Measurements from ENCODE around the gene DNASE2. TPM values are rescaled to one million over a fixed set of nuclear protein-coding genes. Genes with fewer than 3 reads are reported as not detected.
"Not testable (repeated sequence)": the region's sequence is repeated elsewhere in the genome, so short reads cannot be mapped to it uniquely, and the experiment has no call there.

The DNASE2 gene
- 10 to 100 TPM; 32.5 to 34.2 TPM for total RNA-seq

- Mint-ChIP-seq H3K4me1 (no peaks in the 10 kb centered on the region), H3K27me3 (no peaks in the 10 kb centered on the region), H3K27ac (peak within 1 kb of the TSS; percentile 84), H3K9me3 (no peaks in the 10 kb centered on the region), H3K4me3 (peak within 1 kb of the TSS; percentile 90), H3K36me3 (ENCODE audit: low read depth) (peaks cover 22% of the 10 kb centered on the region)
- peak; percentile 86 for ATAC-seq (replicated peaks)
Observed at GRCh38 chr19:12881172-12881808, at the start of gene DNASE2. DNASE2 (minus strand) TSS chr19:12881449; CDS start chr19:12881375, 74 bp downstream.

- no peak for ATAC-seq (replicated peaks)
- Mint-ChIP-seq H3K9me3 (no peaks in the 10 kb centered on the region), H3K36me3 (ENCODE audit: low read depth) (peaks cover 87% of the 10 kb centered on the region), H3K4me3 (no peak overlapping the region), H3K27me3 (no peaks in the 10 kb centered on the region), H3K27ac (no peak overlapping the region), H3K4me1 (peaks cover 23% of the 10 kb centered on the region)
Observed at GRCh38 chr19:12930002-12930645, 48.9 kb upstream of the DNASE2 start.

DNA sequence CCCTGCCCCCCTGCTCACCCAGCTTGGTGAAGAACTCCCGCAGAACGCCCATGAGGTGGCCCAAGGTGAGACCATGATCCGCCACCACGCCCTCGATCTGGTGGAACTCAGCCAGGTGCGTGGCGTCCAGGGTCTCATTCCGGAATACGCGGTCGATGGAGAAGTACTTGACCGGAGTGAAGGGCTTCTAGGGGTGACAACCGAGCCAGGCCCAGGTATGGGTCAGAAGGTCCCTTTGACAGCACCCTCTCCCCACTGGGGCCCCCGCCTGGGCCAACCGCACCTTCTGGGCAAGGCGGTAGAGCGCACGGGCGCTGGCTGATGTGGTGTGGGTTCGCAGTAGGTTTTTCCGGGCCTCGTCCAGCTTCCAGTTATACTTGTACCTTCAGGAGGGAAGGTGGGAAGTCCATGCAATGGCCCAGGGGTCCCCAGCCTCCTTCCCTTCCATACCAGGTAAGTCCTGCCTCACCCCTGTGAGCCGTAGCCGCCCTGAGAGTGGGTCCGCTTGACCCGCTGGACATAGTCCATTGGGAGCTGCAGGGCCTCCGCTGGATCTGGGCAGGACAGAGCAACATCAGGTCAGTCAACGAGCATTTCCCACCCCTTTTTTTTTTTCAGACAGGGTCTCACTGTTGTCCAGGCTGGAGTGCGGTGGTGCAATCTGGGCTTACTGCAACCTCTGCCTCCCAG, 43.5 kb upstream of the DNASE2 start:
- H3K27ac Mint-ChIP-seq = no peak overlapping the region
- no peak for ATAC-seq (replicated peaks)
- H3K27me3 Mint-ChIP-seq = no peaks in the 10 kb centered on the region
- no peaks in the 10 kb centered on the region for H3K9me3 Mint-ChIP-seq
- peaks cover 77% of the 10 kb centered on the region for H3K36me3 Mint-ChIP-seq (ENCODE audit: low read depth)
- H3K4me1 Mint-ChIP-seq = peaks cover 9% of the 10 kb centered on the region
- no peak overlapping the region for H3K4me3 Mint-ChIP-seq

DNA sequence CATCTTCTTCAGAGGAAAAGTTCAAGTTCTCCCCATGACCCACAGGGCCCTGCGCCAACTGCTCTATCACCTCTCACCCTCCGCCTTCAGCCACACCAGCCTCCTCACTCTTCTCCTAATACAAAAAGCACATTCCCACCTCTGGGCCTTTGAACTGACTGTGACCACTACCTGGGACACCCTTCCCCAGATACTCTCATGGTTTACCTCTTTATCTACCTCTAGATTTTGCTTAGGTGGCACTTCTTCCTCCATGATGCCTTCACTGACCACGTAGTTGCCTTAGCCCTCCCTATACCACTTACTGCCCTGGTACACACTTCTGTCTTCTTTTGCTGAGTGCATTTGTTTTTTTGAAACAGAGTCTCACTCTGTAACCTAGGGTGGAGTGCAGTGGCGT, 41.7 kb upstream of the DNASE2 start:
- no peak overlapping the region for H3K4me3 Mint-ChIP-seq
- no peak for ATAC-seq (replicated peaks)
- H3K36me3 Mint-ChIP-seq (ENCODE audit: low read depth) = peaks cover 67% of the 10 kb centered on the region
- H3K27ac Mint-ChIP-seq = no peak overlapping the region
- H3K9me3 Mint-ChIP-seq = no peaks in the 10 kb centered on the region
- H3K4me1 Mint-ChIP-seq = peaks cover 8% of the 10 kb centered on the region
- no peaks in the 10 kb centered on the region for H3K27me3 Mint-ChIP-seq

DNA sequence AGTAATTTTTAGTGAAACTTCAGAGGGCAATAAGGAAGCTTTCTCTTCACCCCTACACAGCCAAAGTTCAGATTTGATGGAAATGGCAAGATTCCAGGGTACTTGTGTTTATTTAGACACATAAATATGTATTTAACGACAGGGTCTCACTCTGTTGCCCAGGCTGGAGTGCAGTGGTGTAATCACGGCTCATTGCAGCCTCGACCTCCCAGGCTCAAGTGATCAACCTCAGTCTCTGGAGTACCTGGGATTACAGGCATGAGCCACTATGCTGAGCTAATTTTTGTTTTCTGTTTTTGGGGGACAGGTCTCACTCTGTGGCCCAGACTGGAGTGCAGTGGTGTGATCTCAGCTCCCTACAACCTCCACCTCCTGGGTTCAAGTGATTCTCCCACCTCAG, 39.8 kb upstream of the DNASE2 start:
- Mint-ChIP-seq H3K36me3 (ENCODE audit: low read depth) (peaks cover 48% of the 10 kb centered on the region), H3K4me3 (no peak overlapping the region), H3K9me3 (no peaks in the 10 kb centered on the region), H3K27ac (no peak overlapping the region), H3K27me3 (no peaks in the 10 kb centered on the region), H3K4me1 (peaks cover 8% of the 10 kb centered on the region)
- ATAC-seq (replicated peaks) = no peak

GRCh38 chr19:12918253-12918652, 37.0 kb upstream of the DNASE2 start:
- Mint-ChIP-seq H3K27ac (peak overlapping the region; percentile 89), H3K4me3 (peak overlapping the region; percentile 77), H3K27me3 (no peaks in the 10 kb centered on the region), H3K9me3 (no peaks in the 10 kb centered on the region), H3K4me1 (peaks cover 16% of the 10 kb centered on the region), H3K36me3 (ENCODE audit: low read depth) (peaks cover 20% of the 10 kb centered on the region)
- ATAC-seq (replicated peaks) = no peak

DNA sequence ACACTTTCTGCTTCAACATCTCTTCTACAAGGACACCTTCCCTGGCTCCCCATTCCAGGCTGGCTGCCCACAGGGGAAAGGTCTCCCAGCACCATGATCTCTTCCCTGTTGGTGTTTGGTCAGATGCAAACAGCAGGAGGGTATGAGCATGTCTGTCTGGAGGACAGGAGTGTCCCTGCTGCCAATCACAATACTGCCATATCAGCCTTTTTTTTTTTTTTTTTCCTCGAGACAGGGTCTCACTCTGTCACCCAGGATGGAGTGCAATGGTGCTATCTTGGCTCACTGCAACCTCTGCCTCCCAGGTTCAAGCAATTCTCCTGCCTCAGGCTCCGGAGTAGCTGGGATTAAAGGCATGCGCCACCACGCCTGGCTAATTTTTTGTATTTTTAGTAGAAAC, 34.6 kb upstream of the DNASE2 start:
- not testable (repeated sequence) for H3K9me3 Mint-ChIP-seq; H3K36me3 Mint-ChIP-seq (ENCODE audit: low read depth); H3K27me3 Mint-ChIP-seq; ATAC-seq (replicated peaks); H3K27ac Mint-ChIP-seq; H3K4me3 Mint-ChIP-seq
- H3K4me1 Mint-ChIP-seq = peaks cover 16% of the 10 kb centered on the region

DNA sequence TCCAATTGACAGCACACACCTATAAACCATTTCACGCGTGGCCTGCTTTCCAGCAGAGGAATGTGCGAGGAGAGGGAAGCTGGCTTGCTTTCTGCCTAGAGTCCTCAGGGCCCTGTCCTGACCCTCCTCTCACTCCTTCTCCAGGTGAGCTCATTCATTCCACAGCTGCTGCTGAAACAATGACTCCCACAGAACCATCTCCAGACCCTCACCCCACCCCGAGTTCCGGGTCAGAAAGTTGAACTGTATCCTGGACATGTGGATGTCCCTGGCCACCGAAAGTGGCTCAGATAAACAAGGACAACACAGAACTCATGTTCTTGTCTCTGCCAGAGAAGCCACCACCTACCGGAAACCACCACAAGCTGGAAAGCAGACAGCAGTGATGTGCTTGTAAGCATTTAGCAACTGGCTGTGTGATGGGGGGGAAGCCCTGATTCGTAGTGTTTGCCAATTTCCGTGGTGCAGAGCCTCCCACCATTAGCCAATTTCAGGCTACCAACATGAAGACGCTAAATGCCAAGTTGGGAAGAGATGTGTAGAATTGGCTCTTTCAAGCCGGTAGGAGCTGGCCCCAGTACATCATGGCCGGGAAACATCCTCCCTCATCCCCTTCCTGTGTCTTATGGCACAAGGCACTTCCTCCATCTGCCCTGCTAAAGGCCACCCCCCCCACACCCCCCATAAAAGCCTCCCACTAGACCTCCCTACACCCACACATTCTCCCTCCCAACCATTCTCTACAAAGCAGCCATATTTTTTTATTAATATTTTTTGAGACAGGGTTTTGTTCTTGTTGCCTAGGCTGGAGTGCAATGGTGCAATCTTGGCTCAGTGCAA, 32.8 kb upstream of the DNASE2 start:
- H3K27me3 Mint-ChIP-seq = no peaks in the 10 kb centered on the region
- peaks cover 3% of the 10 kb centered on the region for H3K36me3 Mint-ChIP-seq (ENCODE audit: low read depth)
- ATAC-seq (replicated peaks) = peak; percentile 74
- peak overlapping the region; percentile 85 for H3K27ac Mint-ChIP-seq
- no peaks in the 10 kb centered on the region for H3K9me3 Mint-ChIP-seq
- H3K4me1 Mint-ChIP-seq = peaks cover 10% of the 10 kb centered on the region
- H3K4me3 Mint-ChIP-seq = peak overlapping the region; percentile 63

GRCh38 chr19:12913011-12913561, 31.8 kb upstream of the DNASE2 start:
- peaks cover 8% of the 10 kb centered on the region for H3K4me1 Mint-ChIP-seq
- H3K27ac Mint-ChIP-seq = peak overlapping the region; percentile 85

GRCh38 chr19:12912571-12912970, 31.3 kb upstream of the DNASE2 start:
- H3K4me3 Mint-ChIP-seq = no peak overlapping the region
- no peak for ATAC-seq (replicated peaks)
- H3K9me3 Mint-ChIP-seq = no peaks in the 10 kb centered on the region
- peak overlapping the region; percentile 7 for H3K27ac Mint-ChIP-seq
- no peaks in the 10 kb centered on the region for H3K36me3 Mint-ChIP-seq (ENCODE audit: low read depth)
- no peaks in the 10 kb centered on the region for H3K27me3 Mint-ChIP-seq
- peaks cover 8% of the 10 kb centered on the region for H3K4me1 Mint-ChIP-seq

More at GRCh38 chr19:12913011-12913561, 31.8 kb upstream of the DNASE2 start:
- no peaks in the 10 kb centered on the region for H3K36me3 Mint-ChIP-seq (ENCODE audit: low read depth)
- no peaks in the 10 kb centered on the region for H3K27me3 Mint-ChIP-seq
- no peaks in the 10 kb centered on the region for H3K9me3 Mint-ChIP-seq
- H3K4me3 Mint-ChIP-seq = no peak overlapping the region
- no peak for ATAC-seq (replicated peaks)

DNA sequence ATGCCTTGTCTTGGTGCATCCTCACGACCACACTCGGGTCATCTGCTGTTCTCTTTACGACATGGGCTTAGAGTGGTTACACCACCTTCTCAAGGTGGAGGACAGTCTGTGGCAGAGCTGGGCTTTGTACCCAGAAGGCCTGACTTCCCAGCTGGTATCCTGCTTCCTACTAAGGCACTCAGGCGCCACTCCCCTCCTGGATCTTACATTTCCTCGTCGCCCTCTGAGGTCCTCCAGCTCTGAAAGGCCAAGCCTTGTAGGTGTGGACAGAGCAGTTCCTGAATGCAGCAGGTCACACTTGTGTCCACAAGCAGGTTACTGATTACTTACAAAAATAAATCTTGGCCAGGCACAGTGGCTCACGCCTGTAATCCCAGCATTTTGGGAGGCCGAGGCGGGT, 25.9 kb upstream of the DNASE2 start:
- Mint-ChIP-seq H3K27ac (no peak overlapping the region), H3K36me3 (ENCODE audit: low read depth) (peaks cover 4% of the 10 kb centered on the region), H3K27me3 (no peaks in the 10 kb centered on the region), H3K9me3 (no peaks in the 10 kb centered on the region), H3K4me1 (no peaks in the 10 kb centered on the region), H3K4me3 (no peak overlapping the region)
- no peak for ATAC-seq (replicated peaks)

DNA sequence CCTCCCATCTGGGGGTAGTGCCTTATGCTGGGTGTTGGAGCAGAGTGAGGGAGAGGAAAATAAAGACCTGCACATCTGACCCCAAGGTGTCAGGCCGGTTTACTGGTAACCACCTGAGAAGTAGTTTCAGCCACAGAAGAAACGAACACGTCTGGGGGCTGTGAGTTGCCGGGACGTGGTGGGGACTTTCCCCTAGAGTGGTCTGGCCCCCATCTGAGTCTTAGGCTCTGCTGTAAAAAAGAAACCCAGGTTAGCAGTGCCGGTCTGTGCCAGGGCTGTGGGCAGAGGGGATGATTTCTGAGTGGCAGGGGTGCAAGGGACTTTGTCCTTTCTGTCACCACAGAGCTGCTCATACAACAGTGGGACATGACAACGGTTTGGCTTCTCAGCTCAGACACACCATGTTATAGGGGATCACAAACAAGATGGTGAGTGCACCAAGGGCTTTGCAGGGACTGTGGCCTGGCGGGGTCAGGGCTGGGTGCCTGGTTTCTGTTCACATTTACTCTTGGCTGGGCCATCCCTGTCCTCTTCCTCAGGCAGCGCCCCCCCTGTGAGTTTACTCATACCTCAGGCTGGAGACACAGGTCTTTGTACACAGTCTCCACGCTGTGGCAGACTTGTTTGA, 18.8 kb upstream of the DNASE2 start:
- Mint-ChIP-seq H3K4me1 (no peaks in the 10 kb centered on the region), H3K4me3 (no peak overlapping the region), H3K27me3 (no peaks in the 10 kb centered on the region), H3K36me3 (ENCODE audit: low read depth) (peaks cover 52% of the 10 kb centered on the region), H3K9me3 (no peaks in the 10 kb centered on the region), H3K27ac (peak overlapping the region; percentile 73)
- peak; percentile 95 for ATAC-seq (replicated peaks)

DNA sequence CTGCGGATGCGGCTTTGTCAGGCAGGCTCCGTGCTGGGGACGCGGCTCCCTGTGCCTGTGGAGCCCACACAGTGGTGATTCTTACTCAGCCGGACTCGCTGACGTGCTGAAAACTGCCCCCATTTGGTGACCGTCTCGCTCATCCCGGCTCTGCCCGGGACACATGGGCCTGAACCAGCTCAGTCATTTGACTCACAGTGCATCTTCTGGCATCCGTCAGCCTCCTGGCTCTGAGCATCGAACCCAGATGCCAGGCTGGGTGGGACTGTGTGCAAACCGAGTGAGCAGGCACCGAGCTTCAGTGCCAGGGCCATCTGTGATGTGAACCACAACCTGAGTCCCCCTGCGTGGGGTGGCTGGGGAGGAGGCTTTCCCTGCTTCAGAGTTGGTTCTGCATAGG, 15.2 kb upstream of the DNASE2 start:
- Mint-ChIP-seq H3K27ac (no peak overlapping the region), H3K27me3 (no peaks in the 10 kb centered on the region), H3K4me3 (no peak overlapping the region), H3K36me3 (ENCODE audit: low read depth) (peaks cover 72% of the 10 kb centered on the region), H3K9me3 (no peaks in the 10 kb centered on the region), H3K4me1 (no peaks in the 10 kb centered on the region)
- ATAC-seq (replicated peaks) = no peak

DNA sequence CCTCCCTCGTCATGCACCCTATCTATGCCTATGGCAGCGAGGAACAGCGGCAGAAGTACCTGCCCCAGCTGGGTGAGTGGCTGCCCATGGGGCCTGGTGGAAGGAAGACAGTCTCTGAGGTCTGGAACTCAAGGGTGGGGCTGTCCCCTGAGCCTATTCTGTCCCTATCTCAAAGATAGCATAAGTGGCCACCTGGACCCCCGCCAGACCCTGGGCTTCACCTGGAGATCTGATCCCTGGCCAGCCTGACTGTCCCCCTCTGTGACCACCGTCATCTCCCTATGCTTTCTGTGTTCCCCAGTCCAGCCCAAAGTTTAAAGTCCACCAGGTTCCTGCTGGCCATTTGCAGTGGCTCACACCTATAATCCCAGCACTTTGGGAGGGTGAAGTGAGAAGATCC, 12.3 kb upstream of the DNASE2 start:
- no peaks in the 10 kb centered on the region for H3K27me3 Mint-ChIP-seq
- peaks cover 9% of the 10 kb centered on the region for H3K4me1 Mint-ChIP-seq
- H3K4me3 Mint-ChIP-seq = peak overlapping the region; percentile 32
- H3K27ac Mint-ChIP-seq = no peak overlapping the region
- ATAC-seq (replicated peaks) = no peak
- peaks cover 60% of the 10 kb centered on the region for H3K36me3 Mint-ChIP-seq (ENCODE audit: low read depth)
- H3K9me3 Mint-ChIP-seq = no peaks in the 10 kb centered on the region
